GM21528 (cell line): ENCODE results near the gene JARID2.
A peak's percentile ranks its signal among the peaks of the same experiment; 100 is the strongest.
"Not testable (repeated sequence)": the region's sequence is repeated elsewhere in the genome, so short reads cannot be mapped to it uniquely, and the experiment has no call there.

Experiments
- ATAC-seq: cut with Tn5 transposase; IDR thresholded peaks from one replicate; pipeline ENCODE4 v1.9.1; 2021; ENCODE audit warnings: mild to moderate bottlenecking, moderate library complexity; ENCODE audit not compliant: unreplicated experiment, low FRiP score

The JARID2 gene

DNA sequence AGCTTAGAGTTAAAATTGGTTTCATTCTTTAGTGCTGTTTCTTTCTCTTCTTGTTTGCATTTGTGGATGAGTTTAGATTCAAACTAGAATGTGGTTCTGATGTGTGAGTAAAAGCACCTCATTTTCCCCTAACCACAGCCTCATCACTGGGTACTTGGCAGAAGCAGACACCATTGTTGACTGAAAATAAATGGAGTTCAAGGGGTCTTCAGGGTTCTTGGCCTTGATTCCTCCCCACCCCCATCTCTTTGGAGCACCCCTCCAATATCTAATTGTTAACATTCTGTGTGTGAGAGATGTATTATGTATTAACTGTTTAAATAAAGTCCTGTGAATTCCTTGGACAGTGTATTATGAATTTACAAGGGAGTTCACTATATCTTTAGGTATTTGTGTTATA lies 59.6 kb downstream of the JARID2 start:
- peak; percentile 49 for ATAC-seq

- no peak for ATAC-seq
These were observed 60.0 kb downstream of the JARID2 start for GRCh38 chr6:15305909-15306308.

DNA sequence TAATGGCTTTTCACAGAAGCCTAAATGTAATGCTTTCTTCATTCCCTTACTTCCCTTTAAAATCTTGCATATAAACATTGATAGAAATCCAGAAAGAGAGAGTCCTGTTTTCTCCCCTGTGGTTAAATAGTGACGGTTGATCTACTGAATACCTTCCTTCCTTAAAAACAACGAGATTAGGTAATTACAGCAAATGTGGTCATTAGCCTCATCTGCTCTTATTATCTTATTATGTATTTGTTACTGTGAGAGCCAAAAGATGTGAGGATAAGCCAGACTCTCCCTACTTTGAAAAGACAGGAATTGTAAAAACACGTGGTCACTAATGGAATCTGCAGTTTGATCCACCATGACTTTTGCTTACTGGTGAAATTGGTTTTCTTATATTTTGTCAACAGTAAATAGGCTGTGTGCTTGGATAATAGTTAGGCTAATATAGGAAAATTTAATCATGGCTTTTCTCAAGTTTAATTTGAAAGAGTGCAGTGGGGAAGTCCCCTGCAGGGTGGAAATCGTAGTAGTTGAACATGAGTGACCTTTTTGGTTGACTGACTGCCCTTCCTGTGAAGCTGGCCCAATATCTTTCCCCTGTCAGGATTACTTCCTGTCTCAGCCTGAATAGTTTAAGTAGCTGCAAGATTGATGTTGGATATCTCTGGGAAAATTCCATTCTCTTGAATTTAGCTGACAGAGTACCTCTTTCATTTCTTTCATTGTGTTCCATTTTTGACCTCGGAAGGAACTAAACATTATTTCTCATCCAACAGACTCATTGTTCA lies 62.8 kb downstream of the JARID2 start:
- ATAC-seq, result no peak

DNA sequence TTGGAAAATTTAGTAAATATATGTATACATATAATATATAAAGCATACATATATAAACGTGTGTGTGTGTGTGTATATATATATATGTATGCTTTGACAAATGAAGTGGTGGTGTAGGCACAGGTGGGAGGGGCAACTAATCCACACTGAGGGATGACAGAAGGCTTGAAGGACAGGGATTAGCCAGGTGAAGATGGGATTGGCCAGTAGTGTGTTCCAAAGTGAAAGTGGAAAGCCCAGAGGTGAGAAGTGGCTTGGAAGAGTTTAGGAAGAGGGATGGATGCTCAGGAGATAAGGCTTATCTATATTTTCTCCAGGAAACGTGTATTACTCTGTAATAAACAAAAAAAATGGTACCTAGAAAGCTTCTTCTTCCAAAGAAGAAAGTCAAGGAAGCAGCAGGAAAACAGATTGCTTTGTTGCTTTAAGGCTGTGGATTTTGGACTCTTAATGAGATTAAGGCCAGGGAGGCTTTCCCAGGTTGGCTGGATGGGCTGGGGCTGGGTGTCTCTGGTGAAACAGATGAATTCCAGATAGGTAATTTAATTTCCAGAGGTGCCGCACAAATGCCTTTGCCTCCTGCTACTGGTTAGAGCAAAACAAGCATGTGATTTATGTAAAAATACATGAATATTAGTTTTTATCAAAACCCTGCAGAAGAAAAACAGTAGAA lies 63.9 kb downstream of the JARID2 start:
- no peak for ATAC-seq

- ATAC-seq, result no peak
These were observed 64.8 kb downstream of the JARID2 start for GRCh38 chr6:15310680-15311079.

DNA sequence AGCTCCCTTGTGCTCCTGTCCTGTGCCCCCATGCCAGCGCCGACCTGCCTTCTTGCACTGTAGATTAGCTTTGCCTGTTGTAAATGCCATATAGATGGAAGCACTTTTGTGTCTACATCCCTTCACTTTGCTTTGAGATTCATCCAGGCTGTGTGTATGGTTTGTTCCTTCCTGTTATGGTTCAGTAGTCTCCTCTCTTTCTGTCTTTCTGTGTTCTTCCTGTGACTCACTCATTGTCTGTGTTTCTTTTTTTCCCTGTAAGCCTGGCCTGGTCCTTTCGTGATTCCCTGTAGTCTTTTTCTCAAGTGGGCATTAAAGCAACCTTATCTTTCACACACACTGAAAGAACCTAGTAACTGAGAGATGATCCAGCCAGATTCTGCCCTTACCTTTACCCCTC lies 66.6 kb downstream of the JARID2 start:
- no peak for ATAC-seq

DNA sequence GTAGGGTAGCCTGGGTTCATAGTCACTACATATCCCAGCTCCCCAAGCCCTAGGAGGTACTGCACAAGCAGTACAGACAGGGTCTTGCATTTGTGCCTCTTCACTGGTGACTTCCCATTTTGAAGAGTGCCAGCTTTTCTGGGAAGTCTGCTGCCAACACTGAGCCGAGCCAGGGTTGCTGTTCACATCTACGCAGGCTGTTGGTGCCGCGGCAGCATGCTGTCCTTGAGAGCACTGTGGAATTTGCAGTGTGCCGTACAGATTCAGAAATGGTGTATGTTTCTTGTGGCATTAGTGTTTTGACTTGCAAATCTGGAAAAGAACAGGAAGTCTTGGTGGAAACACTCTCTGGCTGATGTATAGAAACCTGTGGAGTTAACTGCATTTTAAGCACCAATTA lies 67.5 kb downstream of the JARID2 start:
- ATAC-seq, result no peak

GRCh38 chr6:15316754-15317153 lies 70.9 kb downstream of the JARID2 start:
- no peak for ATAC-seq

DNA sequence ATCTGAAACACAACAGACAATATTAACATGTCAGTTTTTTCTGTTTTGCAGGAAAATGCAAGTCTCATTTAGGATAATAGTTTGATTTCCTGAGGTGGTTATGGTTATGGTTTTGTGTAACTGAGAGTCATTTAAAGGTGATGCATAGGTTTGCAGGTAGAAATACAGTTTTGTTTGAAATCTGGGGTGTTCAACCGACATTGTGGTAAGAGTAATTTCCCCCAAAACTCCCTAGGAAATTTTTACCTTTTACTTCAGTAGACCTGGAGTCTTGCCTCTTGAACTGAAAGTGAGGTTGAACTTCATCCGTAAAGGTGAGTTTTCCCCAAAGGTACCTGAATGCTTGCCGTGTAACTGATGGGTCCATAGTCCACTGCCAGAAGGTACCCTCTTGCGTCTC lies 71.4 kb downstream of the JARID2 start:
- ATAC-seq, result no peak

- ATAC-seq, result no peak
These were observed 72.3 kb downstream of the JARID2 start for GRCh38 chr6:15317934-15318902.

GRCh38 chr6:15319677-15320076 lies 73.8 kb downstream of the JARID2 start:
- ATAC-seq, result no peak

DNA sequence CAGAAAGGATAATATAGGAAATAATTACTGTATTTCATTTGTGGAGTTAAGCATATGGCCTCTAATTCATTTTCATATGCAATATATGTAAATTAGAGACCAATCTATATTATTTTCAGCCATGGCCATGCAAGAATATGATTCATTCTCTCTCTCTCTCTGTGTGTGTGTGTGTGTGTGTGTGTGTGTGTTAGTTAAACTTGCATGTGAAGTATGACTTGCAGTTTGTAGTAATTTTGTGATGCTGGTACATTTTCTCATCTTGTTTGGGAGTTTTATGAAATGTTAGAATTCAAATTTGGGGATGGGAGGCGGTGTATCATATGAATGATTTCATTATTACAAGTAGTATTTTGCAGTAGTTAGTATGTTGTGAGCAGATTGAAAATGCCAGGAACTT lies 74.8 kb downstream of the JARID2 start:
- no peak for ATAC-seq

GRCh38 chr6:15322184-15322583 lies 76.3 kb downstream of the JARID2 start:
- no peak for ATAC-seq

- ATAC-seq, result no peak
These were observed 77.1 kb downstream of the JARID2 start for GRCh38 chr6:15322781-15323536.

DNA sequence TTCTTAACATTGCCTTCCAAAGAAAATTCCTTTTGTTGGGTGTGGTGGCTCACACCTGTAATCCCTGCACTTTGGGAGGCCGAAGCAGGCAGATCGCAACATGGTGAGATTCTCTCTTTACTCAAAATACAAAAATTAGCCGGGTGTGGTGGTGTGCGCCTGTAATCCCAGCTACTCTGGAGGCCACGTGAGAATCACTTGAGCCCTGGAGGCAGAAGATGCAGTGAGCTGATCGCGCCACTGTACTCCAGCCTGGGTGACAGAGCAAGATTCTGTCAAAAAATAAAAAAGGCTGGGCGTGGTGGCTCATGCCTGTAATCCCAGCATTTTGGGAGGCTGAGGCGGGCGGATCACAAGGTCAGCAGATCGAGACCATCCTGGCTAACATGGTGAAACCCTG lies 77.7 kb downstream of the JARID2 start:
- not testable (repeated sequence) for ATAC-seq

DNA sequence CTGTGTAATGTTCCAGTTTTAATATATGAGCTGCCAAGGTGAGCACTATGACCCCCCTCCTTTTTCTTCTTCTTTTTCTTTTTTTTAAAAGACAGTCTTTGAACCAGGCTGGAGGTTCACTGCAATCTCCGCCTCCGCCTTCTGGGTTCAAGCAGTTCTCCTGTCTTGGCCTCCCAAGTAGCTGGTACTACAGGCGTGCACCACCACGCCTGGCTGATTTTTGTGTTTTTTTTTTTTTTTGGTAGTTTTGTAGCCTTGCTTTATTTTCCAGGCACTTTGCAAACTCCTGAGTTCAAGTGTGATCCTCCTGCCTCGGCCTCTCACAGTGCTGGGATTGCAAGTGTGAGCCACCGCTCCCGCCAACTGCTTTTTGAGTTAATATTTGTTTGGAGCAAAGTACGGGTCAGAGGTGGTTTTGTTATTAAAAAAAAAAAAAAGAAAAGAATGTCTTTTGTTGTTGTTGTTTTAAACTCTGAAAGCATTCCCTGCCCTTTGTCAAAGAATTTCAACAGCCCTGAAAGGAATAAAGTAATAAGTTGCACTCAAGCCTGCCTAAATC lies 78.6 kb downstream of the JARID2 start:
- ATAC-seq, result no peak

GRCh38 chr6:15325540-15325955 lies 79.7 kb downstream of the JARID2 start:
- ATAC-seq, result no peak

DNA sequence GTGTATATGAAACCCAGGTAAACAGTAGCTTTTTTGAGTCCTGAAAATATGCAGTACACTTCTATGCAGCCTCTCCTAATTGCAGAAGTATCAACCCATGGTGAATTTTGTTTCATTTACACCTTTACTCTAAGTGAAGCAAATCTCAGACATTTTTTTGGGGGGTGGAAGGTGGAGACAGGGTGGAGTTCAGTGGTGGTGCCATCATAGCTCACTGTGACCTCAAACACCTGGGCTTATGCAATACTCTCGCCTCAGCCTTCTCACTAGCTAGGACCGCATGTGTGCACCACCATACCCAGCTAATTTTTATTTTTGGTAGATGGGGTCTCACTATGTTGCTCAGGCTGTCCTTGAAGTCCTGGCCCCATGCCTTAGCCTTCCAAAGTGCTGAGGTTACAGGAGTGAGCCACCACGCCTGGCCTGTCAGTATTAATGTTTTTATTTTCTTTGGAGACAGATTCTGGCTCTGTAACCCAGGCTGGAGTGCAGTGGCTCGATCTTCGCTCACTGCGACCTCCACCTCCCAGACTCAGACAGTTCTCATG lies 80.3 kb downstream of the JARID2 start:
- ATAC-seq, result no peak

DNA sequence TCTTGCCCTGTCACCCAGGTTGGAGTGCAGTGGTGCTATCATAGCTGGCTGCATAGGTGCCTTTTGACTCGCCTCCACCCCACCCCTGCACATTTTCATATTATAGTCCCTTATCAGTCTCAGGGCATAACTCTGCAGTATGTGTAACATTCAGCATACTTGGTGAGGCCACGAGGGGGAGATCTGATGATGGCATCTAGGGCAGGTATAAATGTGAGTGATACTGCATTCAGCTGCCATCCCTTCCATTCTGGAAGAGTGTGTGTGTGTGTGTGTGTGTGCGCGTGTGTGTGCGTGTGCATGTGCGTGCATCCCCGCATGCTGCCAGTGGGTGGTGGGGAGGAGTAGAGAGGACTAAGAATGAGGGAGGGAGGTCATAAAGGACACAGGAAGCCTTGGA lies 81.4 kb downstream of the JARID2 start:
- no peak for ATAC-seq

DNA sequence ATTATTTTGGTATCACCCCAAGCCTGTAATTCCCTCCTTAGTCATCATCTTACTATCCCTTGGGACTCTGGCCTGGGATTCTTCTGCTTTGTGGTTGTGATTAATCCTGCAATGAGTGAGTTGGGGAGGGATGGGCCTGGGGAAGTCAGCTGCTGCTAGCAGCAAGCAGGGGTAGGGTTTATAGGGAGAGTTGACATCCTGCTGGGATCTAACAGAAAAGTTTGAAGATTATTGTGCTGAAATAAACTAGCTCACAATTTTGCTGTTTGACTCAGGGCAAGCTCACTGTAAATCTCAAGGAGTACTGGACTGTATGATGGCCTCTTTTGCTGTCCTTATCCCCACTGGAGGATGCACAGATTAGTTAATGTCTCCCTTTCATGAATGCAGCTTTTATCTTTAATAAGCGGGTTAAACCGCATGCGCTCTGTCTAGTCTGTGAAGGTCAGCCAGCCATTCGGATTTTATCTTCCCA lies 83.4 kb downstream of the JARID2 start:
- no peak for ATAC-seq
